Measurements from ENCODE around the gene DNAH14.
"Not testable (repeated sequence)": the region's sequence is repeated elsewhere in the genome, so short reads cannot be mapped to it uniquely, and the experiment has no call there.

DNAH14 gene

DNA sequence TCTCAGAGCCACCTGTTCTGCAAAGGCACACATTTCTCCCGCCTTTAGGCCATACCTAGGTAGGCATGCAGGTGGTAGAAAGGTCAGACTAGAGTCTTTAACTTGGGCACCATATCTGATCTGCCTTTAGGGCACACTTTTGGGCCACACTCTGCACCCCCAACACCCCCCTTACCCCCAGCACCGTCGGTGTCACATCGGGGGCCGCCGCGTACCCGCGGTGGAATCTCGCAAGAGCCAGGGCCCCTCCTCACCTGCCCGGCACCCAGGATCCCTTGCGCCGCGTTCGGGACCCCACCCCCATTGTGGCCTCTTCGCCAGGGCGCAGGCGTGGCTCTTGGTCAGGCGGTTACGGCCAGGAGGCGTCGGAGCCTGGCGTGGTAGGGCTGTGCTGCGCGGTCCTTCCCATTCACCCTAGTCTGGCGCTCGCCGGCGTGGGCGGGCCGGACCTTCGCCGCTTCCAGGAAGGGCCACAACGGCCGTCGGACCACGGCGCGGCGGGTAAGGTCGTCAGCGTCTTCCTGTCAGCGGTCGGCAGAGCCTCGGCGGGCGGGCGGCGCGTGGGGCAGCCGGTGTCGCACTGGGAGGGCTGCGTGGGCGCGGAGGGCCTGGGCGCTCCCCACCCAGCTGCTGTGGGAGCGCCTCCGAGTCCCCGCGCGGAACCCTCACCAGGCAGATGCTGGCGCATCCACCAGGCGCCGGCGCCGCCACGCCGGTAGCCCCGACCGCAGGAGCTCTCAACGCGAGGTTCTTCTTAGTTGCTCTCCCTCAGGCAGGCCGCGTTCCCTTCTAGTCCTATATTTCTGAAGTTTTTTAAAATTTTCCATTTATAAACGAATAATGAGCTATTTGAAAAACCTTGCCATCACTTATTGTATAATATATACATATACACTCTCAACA, at the start of gene DNAH14:
Gene DNAH14, plus strand, starts transcription at position 341 of the 903 bp plus-strand sequence. CDS start 23,028 bp downstream, outside the sequence.
- TF ChIP-seq YY1 (IDR thresholded peaks at IDR 0.05; ENCODE audit: insufficient read depth, insufficient read length) (no peak), ZNF274 (IDR thresholded peaks at IDR 0.05; ENCODE audit: low read depth, low read length) (no peak), SUZ12 (IDR thresholded peaks at IDR 0.05; ENCODE audit: extremely low read depth, insufficient read depth, insufficient read length) (no peak)
- Histone ChIP-seq H3K27me3 (ENCODE audit: insufficient read depth, insufficient read length) (no peaks in the 10 kb centered on the region), H3K4me3 (ENCODE audit: insufficient read length, low read depth) (peak within 1 kb of the TSS; percentile 84), H3K36me3 (ENCODE audit: insufficient read depth, insufficient read length, low read length) (peaks cover 4% of the 10 kb centered on the region), H3K9me3 (ENCODE audit: insufficient read depth, low read length) (peaks cover 35% of the 10 kb centered on the region), H3K9ac (ENCODE audit: insufficient read length, low read depth) (peak within 1 kb of the TSS; percentile 88), H3K4me1 (ENCODE audit: insufficient read depth, insufficient read length) (no peaks in the 10 kb centered on the region)
- DNase-seq (ENCODE audit: low read depth, low spot score) = peak; percentile 83

DNA sequence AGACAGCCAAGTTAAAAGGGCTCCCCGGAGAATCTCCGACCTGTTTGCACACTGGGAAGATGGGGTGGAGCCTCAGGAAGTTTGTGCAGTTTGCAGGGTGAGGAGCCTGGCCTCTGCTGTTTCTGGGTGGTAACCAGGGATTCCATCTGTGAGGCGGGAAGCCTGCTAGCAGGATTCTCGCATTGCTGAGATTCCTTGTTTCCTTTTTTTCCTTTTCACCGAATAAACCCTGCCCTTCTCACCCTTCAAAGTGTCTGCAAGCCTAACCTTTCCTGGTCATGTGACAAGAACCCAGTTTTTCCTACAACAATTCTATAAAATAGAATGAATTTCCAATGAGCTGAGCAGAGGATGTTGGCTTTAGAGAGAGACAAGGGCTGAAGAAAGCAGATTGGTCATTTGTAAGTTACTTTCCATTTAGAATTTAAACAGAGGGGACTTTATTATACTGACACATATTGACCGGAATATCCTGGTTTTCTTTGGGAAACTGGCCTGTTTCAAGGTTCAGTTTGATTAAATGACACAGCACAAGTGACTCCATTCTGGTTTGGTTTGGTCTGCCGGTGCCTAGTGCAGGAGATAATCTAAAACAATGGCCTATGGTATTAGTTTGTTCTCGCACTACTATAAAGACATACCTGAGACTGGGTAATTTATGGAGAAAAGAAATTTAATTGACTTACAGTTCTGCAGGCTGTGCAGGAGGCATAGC, 48.7 kb upstream of the DNAH14 start:
- no peaks in the 10 kb centered on the region for H3K27me3 ChIP-seq (ENCODE audit: insufficient read depth, insufficient read length)
- DNase-seq (ENCODE audit: low read depth, low spot score) = peak; percentile 95
- H3K4me3 ChIP-seq (ENCODE audit: insufficient read length, low read depth) = no peak overlapping the region
- no peak overlapping the region for H3K9ac ChIP-seq (ENCODE audit: insufficient read length, low read depth)
- H3K4me1 ChIP-seq (ENCODE audit: insufficient read depth, insufficient read length) = peaks cover 4% of the 10 kb centered on the region
- H3K9me3 ChIP-seq (ENCODE audit: insufficient read depth, low read length) = peaks cover 9% of the 10 kb centered on the region
- no peaks in the 10 kb centered on the region for H3K36me3 ChIP-seq (ENCODE audit: insufficient read depth, insufficient read length, low read length)
- no peak for TF ChIP-seq YY1 (IDR thresholded peaks at IDR 0.05; ENCODE audit: insufficient read depth, insufficient read length)
- TF ChIP-seq ZNF274 (IDR thresholded peaks at IDR 0.05; ENCODE audit: low read depth, low read length) = no peak
- no peak for TF ChIP-seq SUZ12 (IDR thresholded peaks at IDR 0.05; ENCODE audit: extremely low read depth, insufficient read depth, insufficient read length)

DNA sequence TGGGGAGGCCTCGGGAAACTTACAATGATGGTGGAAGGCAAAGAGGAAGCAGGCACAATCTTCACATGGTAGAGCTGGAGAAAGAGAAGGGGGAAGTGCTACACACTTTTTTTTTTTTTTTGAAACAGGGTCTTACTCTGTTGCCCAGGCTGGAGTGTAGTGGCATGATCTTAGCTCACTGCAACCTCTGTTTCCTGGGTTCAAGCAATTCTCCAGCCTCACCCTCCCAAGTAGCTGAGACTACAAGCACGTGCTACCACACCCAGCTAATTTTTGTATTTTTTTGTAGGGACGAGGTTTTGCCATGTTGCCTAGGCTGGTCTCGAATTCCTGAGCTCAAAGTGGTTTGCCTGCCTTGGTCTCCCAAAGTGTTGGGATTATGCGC, 48.2 kb upstream of the DNAH14 start:
- not testable (repeated sequence) for H3K4me1 ChIP-seq (ENCODE audit: insufficient read depth, insufficient read length); H3K4me3 ChIP-seq (ENCODE audit: insufficient read length, low read depth); H3K9ac ChIP-seq (ENCODE audit: insufficient read length, low read depth); H3K36me3 ChIP-seq (ENCODE audit: insufficient read depth, insufficient read length, low read length); DNase-seq (ENCODE audit: low read depth, low spot score); H3K27me3 ChIP-seq (ENCODE audit: insufficient read depth, insufficient read length)
- peaks cover 14% of the 10 kb centered on the region for H3K9me3 ChIP-seq (ENCODE audit: insufficient read depth, low read length)

DNA sequence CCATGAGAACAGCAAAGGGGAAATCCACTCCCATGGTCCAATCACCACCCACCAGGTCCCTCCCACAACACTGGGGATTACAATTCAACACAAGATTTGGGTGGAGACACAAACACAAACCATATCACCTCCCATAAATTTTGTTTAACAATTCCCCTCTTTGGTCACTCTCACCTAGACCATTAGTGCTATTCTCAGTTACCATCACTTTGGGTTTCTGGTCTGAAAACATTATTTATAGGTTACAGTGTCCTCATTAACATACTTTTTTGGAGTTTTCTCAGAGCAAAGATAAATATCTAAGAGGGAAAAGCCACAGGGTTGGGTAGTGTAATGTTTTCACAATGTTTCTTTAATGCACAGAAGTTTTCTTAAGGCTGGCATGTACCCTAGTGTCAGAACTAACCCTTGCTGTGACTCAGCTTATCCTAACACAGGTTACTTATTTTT, 47.7 kb upstream of the DNAH14 start:
- Histone ChIP-seq H3K4me1 (ENCODE audit: insufficient read depth, insufficient read length) (peaks cover 4% of the 10 kb centered on the region), H3K27me3 (ENCODE audit: insufficient read depth, insufficient read length) (no peaks in the 10 kb centered on the region), H3K4me3 (ENCODE audit: insufficient read length, low read depth) (no peak overlapping the region), H3K36me3 (ENCODE audit: insufficient read depth, insufficient read length, low read length) (no peaks in the 10 kb centered on the region), H3K9me3 (ENCODE audit: insufficient read depth, low read length) (peaks cover 19% of the 10 kb centered on the region), H3K9ac (ENCODE audit: insufficient read length, low read depth) (no peak overlapping the region)
- no peak for DNase-seq (ENCODE audit: low read depth, low spot score)
- no peak for TF ChIP-seq ZNF274 (IDR thresholded peaks at IDR 0.05; ENCODE audit: low read depth, low read length)
- no peak for TF ChIP-seq SUZ12 (IDR thresholded peaks at IDR 0.05; ENCODE audit: extremely low read depth, insufficient read depth, insufficient read length)
- TF ChIP-seq YY1 (IDR thresholded peaks at IDR 0.05; ENCODE audit: insufficient read depth, insufficient read length) = no peak

DNA sequence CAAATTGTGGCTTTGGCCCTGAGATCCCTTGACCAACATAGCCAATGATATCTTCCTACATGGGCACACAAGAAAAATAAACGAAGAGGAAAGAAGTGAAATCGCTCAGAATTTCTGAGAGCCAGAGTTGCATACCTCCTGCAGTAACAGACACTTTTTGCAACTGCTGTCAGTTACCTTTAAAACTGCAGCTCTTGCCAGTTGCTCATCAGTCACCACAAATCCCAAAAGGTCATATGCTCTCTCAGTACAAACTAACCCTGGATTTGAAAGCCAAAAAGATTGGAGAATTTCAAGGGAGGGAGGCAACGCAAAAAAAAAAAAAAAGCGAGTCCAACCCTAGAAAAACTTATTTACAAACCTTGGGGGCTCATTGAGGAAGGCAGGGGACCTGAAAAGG, 47.2 kb upstream of the DNAH14 start:
- Histone ChIP-seq H3K9ac (ENCODE audit: insufficient read length, low read depth) (no peak overlapping the region), H3K36me3 (ENCODE audit: insufficient read depth, insufficient read length, low read length) (no peaks in the 10 kb centered on the region), H3K4me1 (ENCODE audit: insufficient read depth, insufficient read length) (peaks cover 4% of the 10 kb centered on the region), H3K4me3 (ENCODE audit: insufficient read length, low read depth) (no peak overlapping the region), H3K9me3 (ENCODE audit: insufficient read depth, low read length) (peaks cover 23% of the 10 kb centered on the region), H3K27me3 (ENCODE audit: insufficient read depth, insufficient read length) (no peaks in the 10 kb centered on the region)
- no peak for DNase-seq (ENCODE audit: low read depth, low spot score)
- TF ChIP-seq ZNF274 (IDR thresholded peaks at IDR 0.05; ENCODE audit: low read depth, low read length) = no peak
- TF ChIP-seq YY1 (IDR thresholded peaks at IDR 0.05; ENCODE audit: insufficient read depth, insufficient read length) = no peak
- no peak for TF ChIP-seq SUZ12 (IDR thresholded peaks at IDR 0.05; ENCODE audit: extremely low read depth, insufficient read depth, insufficient read length)

DNA sequence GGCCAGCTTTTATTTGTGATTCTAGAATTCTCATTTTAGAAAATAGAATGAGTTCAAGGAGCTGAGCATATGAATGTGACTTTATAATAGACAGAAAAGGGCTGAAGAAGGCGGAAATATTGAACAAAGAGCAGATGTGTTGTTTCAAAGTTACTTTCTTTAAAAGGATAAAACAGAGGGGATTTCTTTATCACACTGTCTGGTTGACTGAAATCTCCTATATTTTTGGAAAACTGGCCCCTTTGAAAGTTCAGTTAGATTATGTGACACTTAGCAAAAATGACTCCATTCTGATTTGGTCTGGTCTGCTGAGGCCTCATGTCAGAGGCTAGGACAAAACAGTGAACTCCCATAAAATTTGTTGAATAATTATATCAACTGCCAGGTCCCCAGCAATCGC, 46.4 kb upstream of the DNAH14 start:
- H3K4me1 ChIP-seq (ENCODE audit: insufficient read depth, insufficient read length) = peaks cover 4% of the 10 kb centered on the region
- no peak for DNase-seq (ENCODE audit: low read depth, low spot score)
- TF ChIP-seq SUZ12 (IDR thresholded peaks at IDR 0.05; ENCODE audit: extremely low read depth, insufficient read depth, insufficient read length) (no peak), ZNF274 (IDR thresholded peaks at IDR 0.05; ENCODE audit: low read depth, low read length) (no peak)
- no peak overlapping the region for H3K4me3 ChIP-seq (ENCODE audit: insufficient read length, low read depth)
- H3K9me3 ChIP-seq (ENCODE audit: insufficient read depth, low read length) = peaks cover 23% of the 10 kb centered on the region
- no peak overlapping the region for H3K9ac ChIP-seq (ENCODE audit: insufficient read length, low read depth)
- no peaks in the 10 kb centered on the region for H3K27me3 ChIP-seq (ENCODE audit: insufficient read depth, insufficient read length)
- H3K36me3 ChIP-seq (ENCODE audit: insufficient read depth, insufficient read length, low read length) = no peaks in the 10 kb centered on the region

DNA sequence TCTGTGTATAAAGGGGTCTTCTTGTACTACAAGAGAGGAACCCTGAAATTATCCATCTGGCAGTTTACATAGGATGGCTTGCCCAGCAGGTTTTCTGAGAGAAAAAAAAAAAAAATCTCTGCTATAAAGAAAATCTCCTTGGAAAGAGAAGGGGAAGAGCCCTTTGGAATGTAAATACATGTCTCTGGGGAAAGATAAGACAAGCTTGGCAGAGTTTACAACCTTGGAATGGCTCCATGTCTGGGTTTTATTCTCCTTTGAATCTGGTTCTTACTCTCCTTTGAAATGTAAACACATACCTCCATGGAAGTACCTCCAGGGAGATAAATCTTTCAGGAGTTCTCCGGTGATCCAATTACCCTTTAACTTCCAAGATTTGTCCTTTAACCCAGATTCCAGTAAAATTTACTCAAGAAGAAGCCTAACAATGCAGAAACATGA, 45.1 kb upstream of the DNAH14 start:
- Histone ChIP-seq H3K36me3 (ENCODE audit: insufficient read depth, insufficient read length, low read length) (no peaks in the 10 kb centered on the region), H3K27me3 (ENCODE audit: insufficient read depth, insufficient read length) (no peaks in the 10 kb centered on the region), H3K9ac (ENCODE audit: insufficient read length, low read depth) (peak overlapping the region; percentile 7), H3K9me3 (ENCODE audit: insufficient read depth, low read length) (peaks cover 32% of the 10 kb centered on the region), H3K4me3 (ENCODE audit: insufficient read length, low read depth) (no peak overlapping the region), H3K4me1 (ENCODE audit: insufficient read depth, insufficient read length) (peaks cover 4% of the 10 kb centered on the region)
- peak; percentile 81 for DNase-seq (ENCODE audit: low read depth, low spot score)
- TF ChIP-seq YY1 (IDR thresholded peaks at IDR 0.05; ENCODE audit: insufficient read depth, insufficient read length) (no peak), ZNF274 (IDR thresholded peaks at IDR 0.05; ENCODE audit: low read depth, low read length) (no peak), SUZ12 (IDR thresholded peaks at IDR 0.05; ENCODE audit: extremely low read depth, insufficient read depth, insufficient read length) (no peak)

DNA sequence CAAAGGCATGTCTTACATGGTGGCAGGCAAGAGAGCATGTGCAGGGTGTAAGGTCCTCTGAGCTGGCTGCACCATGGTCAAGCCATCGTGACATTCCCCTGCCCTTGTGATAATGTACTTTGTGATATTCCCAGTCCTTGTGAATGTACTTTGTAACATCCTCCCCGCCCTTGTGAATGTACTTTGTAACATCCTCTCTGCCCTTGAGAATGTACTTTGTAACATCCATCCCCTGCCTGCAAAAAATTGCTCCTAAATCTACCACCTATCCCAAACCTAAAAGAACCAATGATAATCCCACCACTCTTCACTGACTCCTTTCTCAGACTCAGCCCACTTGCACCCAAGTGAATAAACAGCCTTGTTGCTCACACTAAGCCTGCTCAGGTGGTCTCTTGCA, 44.1 kb upstream of the DNAH14 start:
- not testable (repeated sequence) for H3K4me1 ChIP-seq (ENCODE audit: insufficient read depth, insufficient read length); H3K4me3 ChIP-seq (ENCODE audit: insufficient read length, low read depth); DNase-seq (ENCODE audit: low read depth, low spot score); H3K27me3 ChIP-seq (ENCODE audit: insufficient read depth, insufficient read length); H3K9ac ChIP-seq (ENCODE audit: insufficient read length, low read depth); H3K36me3 ChIP-seq (ENCODE audit: insufficient read depth, insufficient read length, low read length)
- peaks cover 32% of the 10 kb centered on the region for H3K9me3 ChIP-seq (ENCODE audit: insufficient read depth, low read length)

Measured in NT2/D1 (cell line).